ENCODE measurements around the gene CACNA1C.
"Not testable (repeated sequence)": the region's sequence is repeated elsewhere in the genome, so short reads cannot be mapped to it uniquely, and the experiment has no call there.

Gene CACNA1C

DNA sequence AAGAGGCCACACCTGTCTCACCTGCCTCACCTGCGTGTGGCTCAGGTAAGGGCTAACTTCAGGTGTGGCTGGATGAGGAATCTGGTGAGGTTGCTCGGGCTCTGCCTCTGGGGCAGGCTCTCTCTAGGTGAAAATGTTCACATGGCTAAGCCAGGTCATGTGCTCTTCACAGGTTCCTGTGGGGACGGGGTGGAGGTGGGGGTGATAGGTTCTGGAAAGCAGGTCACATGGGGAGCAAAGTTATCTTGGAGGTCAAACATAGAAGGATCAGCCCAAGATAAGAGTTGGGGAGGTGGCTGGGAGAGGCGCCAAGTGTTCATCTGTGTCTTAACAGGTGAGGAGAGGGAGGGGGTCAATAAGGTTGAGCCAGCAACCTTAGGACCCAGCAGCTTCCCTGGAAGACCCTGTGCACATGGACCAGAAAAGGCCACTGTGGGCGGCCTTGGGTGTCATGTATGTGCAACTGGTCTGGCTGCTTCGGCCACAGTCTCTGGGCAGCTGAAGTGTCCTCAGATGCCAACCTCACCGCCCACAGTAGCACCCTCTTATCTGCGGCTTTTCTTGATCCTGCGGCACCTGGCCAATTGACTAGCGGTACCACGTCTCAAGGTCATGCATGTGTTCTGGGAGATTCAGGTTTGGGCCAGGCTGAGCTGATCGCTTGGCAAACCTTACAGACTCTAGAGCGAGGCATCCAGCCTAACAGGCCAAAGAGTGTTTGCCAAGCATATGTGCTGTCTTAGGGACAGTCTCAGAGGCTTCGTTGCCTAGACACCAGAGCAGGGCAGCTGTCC lies 60.5 kb downstream of the CACNA1C start:
- DNase-seq = no peak

DNA sequence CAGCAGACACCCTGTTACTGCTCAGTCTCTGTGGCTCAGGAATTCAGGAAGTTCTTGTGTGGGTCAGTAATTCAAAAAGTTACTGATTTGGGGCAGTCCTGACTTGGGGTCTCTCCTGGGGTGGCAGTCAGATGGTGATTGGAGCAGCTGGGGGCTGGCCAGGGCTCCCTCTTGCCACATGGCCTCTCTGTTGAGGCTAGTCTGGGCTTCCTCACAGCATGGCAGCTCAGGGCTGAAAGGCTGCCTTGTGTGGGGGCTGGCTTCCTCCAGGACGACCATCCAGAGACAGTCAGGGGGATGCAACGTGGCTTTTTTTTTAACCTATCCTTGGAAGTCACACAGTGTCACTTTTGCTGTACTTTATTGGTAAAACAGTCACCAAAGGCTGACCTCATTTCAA lies 61.3 kb downstream of the CACNA1C start:
- no peak for DNase-seq

DNA sequence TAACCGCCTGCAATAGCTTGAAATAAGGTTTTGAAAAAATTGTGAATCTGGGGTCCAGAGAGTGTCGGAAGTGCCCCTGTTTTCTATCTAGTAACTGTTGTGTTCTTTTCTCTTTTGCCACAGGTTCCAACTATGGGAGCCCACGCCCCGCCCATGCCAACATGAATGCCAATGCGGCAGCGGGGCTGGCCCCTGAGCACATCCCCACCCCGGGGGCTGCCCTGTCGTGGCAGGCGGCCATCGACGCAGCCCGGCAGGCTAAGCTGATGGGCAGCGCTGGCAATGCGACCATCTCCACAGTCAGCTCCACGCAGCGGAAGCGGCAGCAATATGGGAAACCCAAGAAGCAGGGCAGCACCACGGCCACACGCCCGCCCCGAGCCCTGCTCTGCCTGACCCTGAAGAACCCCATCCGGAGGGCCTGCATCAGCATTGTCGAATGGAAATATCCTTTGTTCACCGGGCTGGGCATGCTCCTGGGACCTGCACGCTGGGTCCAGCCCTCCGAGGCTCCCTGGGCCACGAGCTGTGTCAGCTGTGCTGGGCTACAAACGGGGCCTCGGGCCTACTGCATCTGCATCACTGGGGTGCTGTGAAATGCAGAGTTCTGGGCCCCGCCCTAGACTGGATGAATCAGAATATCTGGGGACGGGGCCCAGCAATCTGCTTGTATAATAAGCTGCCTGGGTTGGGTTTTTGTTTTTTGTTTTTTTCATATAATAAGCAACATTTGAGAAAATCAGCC lies 62.5 kb downstream of the CACNA1C start:
- DNase-seq = no peak

DNA sequence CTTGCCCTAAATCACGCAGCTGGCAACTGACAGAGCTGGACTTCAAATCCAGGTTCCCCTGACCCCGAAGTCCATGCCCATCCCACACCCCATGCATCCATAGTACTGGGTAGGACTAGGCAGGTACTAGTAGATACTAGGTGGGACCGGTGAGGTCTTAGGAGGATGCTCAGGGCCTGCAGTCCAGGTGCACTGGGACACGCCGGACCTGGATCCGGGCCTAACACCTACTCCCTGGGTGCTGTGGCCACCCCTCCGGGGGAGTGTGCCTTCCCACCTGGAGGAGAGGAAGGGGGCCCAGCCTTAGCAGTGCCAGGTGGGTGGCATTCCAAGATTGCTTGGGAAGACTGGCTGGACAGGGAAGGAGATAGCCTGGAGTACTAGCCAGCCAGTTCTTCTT lies 64.8 kb downstream of the CACNA1C start:
- no peak for DNase-seq

DNA sequence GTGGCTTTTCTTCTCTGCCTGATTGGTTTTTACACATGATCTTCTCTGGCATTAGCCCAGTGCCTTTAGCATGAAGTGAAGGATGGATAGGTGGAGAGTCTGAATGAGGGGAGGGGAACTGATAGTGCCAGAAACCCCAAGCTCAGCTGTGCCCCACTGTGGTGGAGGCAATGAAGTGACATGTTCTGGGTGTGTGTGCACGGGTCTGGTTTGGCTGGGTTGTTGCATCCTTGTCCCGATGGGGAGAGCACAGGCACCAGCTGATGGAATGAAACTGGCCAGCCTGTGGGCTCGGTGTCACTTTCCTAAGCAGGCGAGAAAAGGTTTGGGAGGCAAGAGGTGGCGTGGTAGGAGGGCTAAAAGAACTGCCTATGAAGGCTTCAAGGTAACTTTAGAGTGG lies 65.3 kb downstream of the CACNA1C start:
- DNase-seq = no peak

DNA sequence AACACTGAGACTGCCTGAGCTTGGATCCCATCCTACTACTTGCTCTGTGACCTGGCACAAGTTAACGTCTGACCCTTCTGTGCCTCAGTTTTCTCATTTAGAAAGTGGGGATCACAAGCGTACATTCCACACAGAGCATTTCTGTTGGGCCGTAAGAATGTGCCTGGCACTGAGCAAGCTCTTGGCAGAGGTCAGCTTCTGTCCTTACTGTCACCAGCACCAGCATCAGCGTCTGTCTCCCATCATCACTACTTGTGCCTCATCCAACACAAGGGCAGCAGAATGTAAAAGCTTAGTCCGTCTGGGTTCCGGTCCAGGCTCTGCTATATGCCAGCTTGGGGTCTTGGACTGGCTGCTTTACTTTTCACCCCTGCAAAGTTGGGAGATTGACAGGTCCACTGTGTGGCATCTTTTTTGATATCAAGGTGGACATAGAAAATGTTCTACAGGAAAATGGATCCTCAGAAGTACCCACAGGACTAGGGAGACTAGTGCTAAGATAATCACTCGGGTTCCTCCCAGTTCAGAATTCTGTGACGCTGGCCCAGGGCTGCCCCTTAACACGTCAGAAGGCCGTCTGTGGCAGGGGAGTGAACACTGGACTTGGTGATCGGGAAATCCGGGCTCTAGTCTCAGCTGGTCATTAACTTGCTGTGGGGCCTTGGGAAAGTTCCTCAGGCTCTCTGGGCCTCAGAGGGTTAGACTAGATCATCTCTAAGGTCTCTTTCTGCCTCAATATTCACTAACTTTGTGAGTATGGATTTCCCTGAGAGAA lies 65.9 kb downstream of the CACNA1C start:
- DNase-seq = no peak

GRCh38 chr12:2119266-2119665 lies 66.5 kb downstream of the CACNA1C start:
- DNase-seq = no peak

- DNase-seq = no peak
Measured at GRCh38 chr12:2120982-2121758, 68.4 kb downstream of the CACNA1C start.

GRCh38 chr12:2124466-2125023 lies 71.8 kb downstream of the CACNA1C start:
- DNase-seq = no peak

DNA sequence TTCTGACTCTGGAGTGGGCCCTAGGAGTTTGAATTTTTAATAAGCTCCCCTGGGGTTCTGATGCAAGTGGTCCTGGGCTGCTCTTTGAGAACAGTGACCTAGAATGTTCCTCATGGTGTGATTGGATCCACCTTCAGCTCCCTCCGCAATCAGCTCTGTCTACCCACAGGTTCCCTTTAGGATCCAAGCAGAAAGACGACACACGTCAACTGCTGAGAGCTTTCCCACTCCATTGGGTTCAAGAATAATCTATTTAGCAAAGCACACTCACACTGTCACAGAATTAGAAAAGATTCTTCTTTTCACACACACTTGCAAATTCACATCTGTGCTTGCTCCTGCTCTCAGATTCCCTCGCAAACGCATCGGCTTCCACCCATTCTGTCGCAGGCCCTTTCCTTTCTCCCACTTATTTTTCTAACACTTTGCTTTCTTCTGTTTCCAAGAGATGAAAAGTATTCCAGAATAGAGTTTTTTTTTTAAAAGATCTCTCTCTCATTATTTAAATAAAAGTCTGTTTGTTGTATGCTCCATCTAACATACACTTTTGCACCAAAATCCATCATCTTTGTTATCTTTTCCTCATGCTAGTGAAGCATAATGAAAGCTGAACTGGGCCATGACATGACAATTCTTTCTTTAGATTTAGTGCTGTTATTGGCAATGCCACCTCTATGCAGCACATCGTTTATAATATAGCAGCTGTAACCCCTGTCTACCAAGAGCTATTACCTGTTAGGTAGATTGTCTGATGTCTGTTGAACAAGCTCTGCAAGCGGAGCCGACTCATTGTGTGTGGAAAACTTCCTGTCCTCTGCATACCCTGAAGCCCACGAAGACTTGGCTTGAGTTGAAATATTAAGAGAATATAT lies 73.1 kb downstream of the CACNA1C start:
- no peak for DNase-seq

DNA sequence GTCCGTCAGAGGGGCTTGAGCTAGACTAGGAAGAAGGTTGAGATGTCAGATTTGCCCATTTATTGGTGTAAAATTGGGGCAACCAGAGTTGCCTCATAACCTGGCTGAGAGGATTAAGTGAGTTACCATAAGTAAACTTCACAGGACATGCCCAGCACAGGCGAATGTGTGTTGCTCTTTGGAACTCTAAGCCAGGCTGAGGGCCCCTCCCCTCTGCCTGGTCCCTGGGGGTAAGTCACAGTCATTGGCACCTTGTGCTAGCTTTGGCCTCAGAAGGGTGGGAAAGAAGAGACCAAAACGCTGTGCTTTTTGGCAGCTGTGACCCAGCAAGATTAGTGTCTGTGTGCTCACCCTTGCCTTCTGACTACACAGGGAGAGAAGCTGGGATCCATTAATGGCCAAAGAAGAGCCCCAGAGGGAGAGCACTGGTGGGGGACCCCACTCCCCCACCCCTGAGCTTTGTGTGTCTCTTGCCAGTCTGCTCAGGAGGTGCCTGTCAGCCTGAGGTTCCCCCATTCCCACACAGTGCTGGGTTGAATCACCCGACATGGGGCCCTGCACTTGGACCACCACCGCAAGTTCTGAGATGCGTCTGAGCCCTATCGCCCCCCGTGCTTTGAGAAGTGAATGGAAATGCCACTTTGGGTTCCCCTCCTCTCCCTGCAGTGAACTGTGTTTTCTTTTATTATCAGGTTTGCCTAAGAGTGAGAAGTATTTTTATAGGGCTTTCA lies 74.1 kb downstream of the CACNA1C start:
- DNase-seq = no peak

DNA sequence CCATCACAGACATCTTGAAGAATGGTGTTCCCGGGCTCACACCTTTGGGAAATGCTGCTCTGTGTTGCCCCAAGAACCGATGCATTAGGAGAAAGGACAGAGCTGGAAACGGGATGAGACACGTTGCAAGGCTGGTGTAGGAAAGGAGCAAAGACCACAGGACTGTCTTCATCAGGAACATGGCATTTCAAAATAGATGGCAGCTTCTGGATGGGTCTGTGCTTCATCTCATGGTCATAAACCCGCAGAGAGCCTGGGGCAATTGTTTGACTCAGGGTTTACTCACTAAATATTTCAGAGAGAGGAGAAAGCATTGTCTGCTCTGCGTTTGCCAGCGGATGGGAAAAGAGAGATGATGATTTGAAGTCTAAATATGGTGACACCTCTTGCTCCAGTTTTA lies 76.3 kb downstream of the CACNA1C start:
- no peak for DNase-seq

DNA sequence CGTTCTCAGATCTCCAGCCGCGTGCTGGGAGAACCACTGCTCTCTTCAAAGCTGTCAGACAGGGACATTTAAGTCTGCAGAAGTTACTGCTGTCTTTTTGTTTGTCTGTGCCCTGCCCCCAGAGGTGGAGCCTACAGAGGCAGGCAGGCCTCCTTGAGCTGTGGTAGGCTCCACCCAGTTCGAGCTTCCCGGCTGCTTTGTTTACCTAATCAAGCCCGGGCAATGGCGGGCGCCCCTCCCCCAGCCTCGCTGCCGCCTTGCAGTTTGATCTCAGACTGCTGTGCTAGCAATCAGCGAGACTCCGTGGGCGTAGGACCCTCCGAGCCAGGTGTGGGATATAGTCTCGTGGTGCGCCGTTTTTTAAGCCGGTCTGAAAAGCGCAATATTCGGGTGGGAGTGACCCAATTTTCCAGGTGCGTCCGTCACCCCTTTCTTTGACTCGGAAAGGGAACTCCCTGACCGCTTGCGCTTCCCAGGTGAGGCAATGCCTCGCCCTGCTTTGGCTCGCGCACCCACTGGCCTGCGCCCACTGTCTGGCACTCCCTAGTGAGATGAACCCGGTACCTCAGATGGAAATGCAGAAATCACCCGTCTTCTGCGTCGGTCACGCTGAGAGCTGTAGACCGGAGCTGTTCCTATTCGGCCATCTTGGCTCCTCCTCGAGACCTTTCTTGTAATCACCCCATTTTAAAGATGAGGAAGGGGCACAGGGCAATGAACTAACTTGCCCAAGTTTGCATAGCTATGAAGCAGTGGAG lies 83.1 kb downstream of the CACNA1C start:
- DNase-seq = not testable (repeated sequence)

- DNase-seq = no peak
Measured at GRCh38 chr12:2136901-2137300, 84.1 kb downstream of the CACNA1C start.

GRCh38 chr12:2137711-2138110 lies 84.9 kb downstream of the CACNA1C start:
- DNase-seq = no peak

- no peak for DNase-seq
Measured at GRCh38 chr12:2138294-2138693, 85.5 kb downstream of the CACNA1C start.

DNA sequence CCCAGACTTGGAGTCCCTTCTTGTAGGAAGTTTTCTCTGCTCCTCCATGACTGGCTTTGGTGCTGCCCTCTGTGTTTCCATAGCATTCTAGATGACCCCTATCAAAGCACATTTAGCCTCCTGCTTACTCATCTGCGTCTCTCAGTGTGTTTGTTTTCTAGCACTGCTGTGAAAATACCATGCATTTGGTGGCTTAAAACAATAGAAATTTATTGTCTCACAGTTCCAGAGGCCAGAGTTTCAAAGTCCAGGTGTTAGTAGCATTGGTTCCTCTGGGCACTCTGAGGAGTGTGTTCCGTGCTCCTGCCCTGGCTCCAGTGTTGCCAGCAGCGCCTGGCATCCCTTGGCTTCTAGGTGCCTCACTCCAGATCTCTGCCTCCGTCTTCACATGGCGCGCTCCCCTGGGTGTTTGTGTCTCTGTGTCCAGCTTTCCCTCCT lies 86.1 kb downstream of the CACNA1C start:
- no peak for DNase-seq

DNA sequence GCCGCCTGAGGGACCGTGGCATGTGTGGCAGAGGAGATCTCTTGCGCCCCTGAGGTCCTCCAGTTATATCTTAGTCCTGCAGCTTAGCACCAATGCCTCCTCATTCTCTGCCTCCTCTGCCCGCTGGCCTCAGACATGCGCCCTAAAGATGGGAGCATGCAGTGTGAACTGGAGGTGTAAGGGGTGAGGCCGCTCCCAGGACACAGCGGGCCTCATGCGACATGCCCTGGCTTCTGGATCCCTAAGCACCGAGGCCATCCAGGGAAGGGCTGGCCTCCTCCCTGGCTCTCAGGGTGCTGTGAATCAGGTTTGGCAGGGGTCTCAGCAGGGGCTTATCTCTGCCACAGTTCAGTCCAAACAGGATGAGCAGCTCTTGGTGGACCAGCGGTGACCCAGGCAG lies 86.9 kb downstream of the CACNA1C start:
- no peak for DNase-seq

- no peak for DNase-seq
Measured at GRCh38 chr12:2140858-2141519, 88.2 kb downstream of the CACNA1C start.
